GDM1 (cell line): ENCODE data around the gene RAB7A.
"Not testable (repeated sequence)": the region's sequence is repeated elsewhere in the genome, so short reads cannot be mapped to it uniquely, and the experiment has no call there.

Experiments used
- DNase-seq: peaks from one replicate; lab custom pipeline; 2025; lab: John Stamatoyannopoulos, UW

RAB7A gene

GRCh38 chr3:128760042-128760441, 34.1 kb downstream of the RAB7A start:
- no peak for DNase-seq

GRCh38 chr3:128760881-128761280, 34.9 kb downstream of the RAB7A start:
- DNase-seq: no peak

- DNase-seq: no peak
These were observed 35.4 kb downstream of the RAB7A start for GRCh38 chr3:128761392-128761791.

- no peak for DNase-seq
These were observed 38.0 kb downstream of the RAB7A start for GRCh38 chr3:128763967-128764366.

GRCh38 chr3:128764863-128765262, 38.9 kb downstream of the RAB7A start:
- DNase-seq: no peak

- DNase-seq: no peak
These were observed 41.2 kb downstream of the RAB7A start for GRCh38 chr3:128767094-128767750.

- no peak for DNase-seq
These were observed 42.5 kb downstream of the RAB7A start for GRCh38 chr3:128768471-128768870.

GRCh38 chr3:128770387-128770786, 44.4 kb downstream of the RAB7A start:
- no peak for DNase-seq

GRCh38 chr3:128773189-128773588, 47.2 kb downstream of the RAB7A start:
- DNase-seq: not testable (repeated sequence)

GRCh38 chr3:128773592-128773991, 47.6 kb downstream of the RAB7A start:
- not testable (repeated sequence) for DNase-seq

GRCh38 chr3:128775241-128775640, 49.3 kb downstream of the RAB7A start:
- no peak for DNase-seq

GRCh38 chr3:128775906-128776542, 50.0 kb downstream of the RAB7A start:
- DNase-seq: no peak

- DNase-seq: no peak
These were observed 54.3 kb downstream of the RAB7A start for GRCh38 chr3:128780101-128780837.

- DNase-seq: no peak
These were observed 55.2 kb downstream of the RAB7A start for GRCh38 chr3:128781164-128781563.

GRCh38 chr3:128782282-128783146, 56.5 kb downstream of the RAB7A start:
- DNase-seq: no peak

- DNase-seq: no peak
These were observed 57.8 kb downstream of the RAB7A start for GRCh38 chr3:128783774-128784173.

- DNase-seq: no peak
These were observed 58.2 kb downstream of the RAB7A start for GRCh38 chr3:128784232-128784631.

- no peak for DNase-seq
These were observed 58.9 kb downstream of the RAB7A start for GRCh38 chr3:128784843-128785242.

- no peak for DNase-seq
These were observed 60.5 kb downstream of the RAB7A start for GRCh38 chr3:128786434-128787020.

GRCh38 chr3:128787256-128788253, 61.6 kb downstream of the RAB7A start:
- no peak for DNase-seq
